Transverse colon (tissue), 4 donors: ENCODE measurements around the gene RPS6KA5. TPM values are rescaled to one million over a fixed set of nuclear protein-coding genes. Genes with fewer than 3 reads are reported as not detected.
"Not testable (repeated sequence)": the region's sequence is repeated elsewhere in the genome, so short reads cannot be mapped to it uniquely, and the experiment has no call there.

Source experiments
- DNase-seq: peaks from one replicate; pipeline ENCODE4 v3.0.0-alpha.2; 2019
- H3K27ac ChIP-seq, 4 donors: fragments of 200-600 bp; sonication (generic); 2 replicates each; pipeline ENCODE4 v1.5.1; 2016 to 2018; ENCODE audit warnings: inconsistent platforms in 4 of 4
- H3K27me3 ChIP-seq: fragments of 200-600 bp; sonication (generic); 2 replicates; pipeline ENCODE4 v1.5.1; 2017; ENCODE audit warnings: inconsistent platforms
- H3K36me3 ChIP-seq, 4 donors: fragments of 200-600 bp; sonication (generic); 2 replicates each; pipeline ENCODE4 v1.5.1; 2017 to 2019; ENCODE audit warnings: inconsistent platforms in 4 of 4
- H3K4me1 ChIP-seq, 4 donors: fragments of 200-600 bp; sonication (generic); 2 replicates each; pipeline ENCODE4 v1.5.1; 2017 to 2020; ENCODE audit warnings: inconsistent platforms in 4 of 4
- H3K4me3 ChIP-seq, 4 donors: fragments of 200-600 bp; sonication (generic); 1 replicate in 1 of 4; 2 replicates in 3 of 4; pipeline versions ENCODE4 v1.5.1 to v1.6.1; 2017 to 2019; ENCODE audit warnings: inconsistent platforms in 4 of 4
- H3K9me3 ChIP-seq, 2 donors: fragments of 200-600 bp; sonication (generic); 2 replicates each; pipeline ENCODE4 v1.5.1; 2017 to 2019; ENCODE audit warnings: inconsistent platforms in 2 of 2
- CTCF ChIP-seq, 5 experiments: fragments of 200-600 bp in 3 of 5; fragments of 450-650 bp in 2 of 5; sonication (generic) in 3 of 5; IDR thresholded peaks; 1 replicate in 2 of 5; 2 replicates in 3 of 5; pipeline ENCODE4 v1.5.1; 2016 to 2017; ENCODE audit warnings: antibody characterized with exemption in 5 of 5, inconsistent platforms in 3 of 5, mild to moderate bottlenecking in 2 of 5, moderate library complexity in 1 of 5
- EP300 ChIP-seq: sonication (generic); formaldehyde crosslinking; IDR thresholded peaks from one replicate; pipeline ENCODE4 v1.6.1; 2017; ENCODE audit warnings: antibody characterized with exemption, low read depth
- POLR2A ChIP-seq: fragments of 450-650 bp; IDR thresholded peaks from one replicate; pipeline ENCODE4 v1.6.1; 2016; ENCODE audit warnings: antibody characterized with exemption, mild to moderate bottlenecking, moderate library complexity
- POLR2AphosphoS5 ChIP-seq, 3 donors: sonication (generic); formaldehyde crosslinking; IDR thresholded peaks; one replicate each; pipeline ENCODE4 v1.6.1; 2016; ENCODE audit warnings: antibody characterized with exemption in 3 of 3
- WGBS, 2 donors: methylation state at CpG; one replicate each; pipeline ENCODE4 v1.1.5; 2018; ENCODE audit warnings: low coverage in 1 of 2; 5-methylcytosine and 5-hydroxymethylcytosine counted together
- in situ Hi-C, 4 donors: fragments of 200-750 bp; cut with MboI; loops; one replicate each; pipeline versions ENCODE4 v1.15.0 to v1.15.1; 2017; ENCODE audit warnings: low sequenced_read_pairs in 3 of 4, low pct_ligation_motif_present in 1 of 4, low pct_unique_long_range_greater_than_20kb in 1 of 4
- intact Hi-C: fragments of 100-400 bp; cut with DNase I; formaldehyde crosslinking; loops from one replicate; pipeline ENCODE4 v1.15.1; 2023; ENCODE audit warnings: low total_unique reads
- total RNA-seq, 4 donors: library from RNA; depleted of rRNA; stranded (reverse); fragments of >200 nt; gene quantifications; one replicate each; pipeline ENCODE4 v1.1.0, GENCODE V29; 2016

RPS6KA5 gene
- total RNA-seq, 4 donors from 2014 or later: 7.5 to 32.8 (median 28.0) TPM

- 82 to 87% methylated on average over 2 of the region's 2 CpGs for WGBS, 2 donors
- TF ChIP-seq CTCF (IDR thresholded peaks at IDR 0.05) (no peak), POLR2A (no peak), EP300 (no peak)
- in situ Hi-C loops (no loop called here), intact Hi-C loops (no loop called here)
- Histone ChIP-seq H3K4me1 (peaks cover 0 to 24% (median 11%) of the 10 kb centered on the region in 4 donors), H3K9me3 (no peaks in the 10 kb centered on the region), H3K4me3 (no peak overlapping the region), H3K27me3 (no peaks in the 10 kb centered on the region), H3K36me3 (no peaks in the 10 kb centered on the region), H3K27ac (no peak overlapping the region)
- no peak for DNase-seq
These were observed 23.5 kb downstream of the RPS6KA5 start for GRCh38 chr14:91036741-91037469.

GRCh38 chr14:91035855-91036254 lies 24.6 kb downstream of the RPS6KA5 start:
- WGBS, 2 donors: 60 to 67% methylated on average over 1 of the region's 1 CpG
- Histone ChIP-seq H3K4me1 (peaks cover 0 to 14% (median 6%) of the 10 kb centered on the region in 4 donors), H3K27ac (no peak overlapping the region), H3K36me3 (no peaks in the 10 kb centered on the region), H3K27me3 (no peaks in the 10 kb centered on the region), H3K9me3 (no peaks in the 10 kb centered on the region), H3K4me3 (no peak overlapping the region)
- DNase-seq: no peak
- in situ Hi-C loops: no loop called here
- TF ChIP-seq EP300 (no peak), POLR2A (no peak), POLR2AphosphoS5 (IDR thresholded peaks at IDR 0.05) (no peak), CTCF (IDR thresholded peaks at IDR 0.05) (no peak)
- intact Hi-C loops: no loop called here

- in situ Hi-C loops, H3K9me3 ChIP-seq, intact Hi-C loops, H3K4me3 ChIP-seq, DNase-seq, H3K27me3 ChIP-seq, H3K36me3 ChIP-seq, H3K27ac ChIP-seq: not testable (repeated sequence)
- peaks cover 10 to 27% (median 14%) of the 10 kb centered on the region in 4 donors for H3K4me1 ChIP-seq
- 84 to 86% methylated on average over 6 to 10 of the region's 10 CpGs for WGBS, 2 donors
These were observed 26.1 kb downstream of the RPS6KA5 start for GRCh38 chr14:91034379-91034778.

GRCh38 chr14:91032248-91032647 lies 28.2 kb downstream of the RPS6KA5 start:
- intact Hi-C loops: no loop called here
- H3K27ac ChIP-seq: no peak overlapping the region
- no peaks in the 10 kb centered on the region for H3K9me3 ChIP-seq
- TF ChIP-seq CTCF (IDR thresholded peaks at IDR 0.05) (no peak), EP300 (no peak), POLR2AphosphoS5 (IDR thresholded peaks at IDR 0.05) (no peak), POLR2A (no peak)
- H3K27me3 ChIP-seq: no peaks in the 10 kb centered on the region
- no peak for DNase-seq
- WGBS, 2 donors: 79 to 90% methylated on average over 3 of the region's 3 CpGs
- no peak overlapping the region for H3K4me3 ChIP-seq
- in situ Hi-C loops: no loop called here
- H3K36me3 ChIP-seq: no peaks in the 10 kb centered on the region
- H3K4me1 ChIP-seq: peaks cover 11 to 29% (median 15%) of the 10 kb centered on the region in 4 donors

- 92 to 93% methylated on average over 4 of the region's 4 CpGs for WGBS, 2 donors
- no peak for DNase-seq
- Histone ChIP-seq H3K27me3 (no peaks in the 10 kb centered on the region), H3K36me3 (no peaks in the 10 kb centered on the region), H3K4me1 (peaks cover 11 to 29% (median 15%) of the 10 kb centered on the region in 4 donors), H3K4me3 (no peak overlapping the region), H3K27ac (no peak overlapping the region), H3K9me3 (no peaks in the 10 kb centered on the region)
- in situ Hi-C loops: no loop called here
- no peak for TF ChIP-seq POLR2A
- TF ChIP-seq POLR2AphosphoS5 (IDR thresholded peaks at IDR 0.05): no peak
- TF ChIP-seq EP300: no peak
- no peak for TF ChIP-seq CTCF (IDR thresholded peaks at IDR 0.05)
- intact Hi-C loops: no loop called here
These were observed 28.8 kb downstream of the RPS6KA5 start for GRCh38 chr14:91031666-91032065.
